Measurements from ENCODE around the gene EGFL8. TPM values are rescaled to one million over a fixed set of nuclear protein-coding genes. Genes with fewer than 3 reads are reported as not detected.

EGFL8 gene
- 0.73 to 2.2 TPM (median 1.5 TPM) in 5 replicates for total RNA-seq (2022; extraction: Qiagen RNA extraction; ENCODE audit: low read depth)

DNA sequence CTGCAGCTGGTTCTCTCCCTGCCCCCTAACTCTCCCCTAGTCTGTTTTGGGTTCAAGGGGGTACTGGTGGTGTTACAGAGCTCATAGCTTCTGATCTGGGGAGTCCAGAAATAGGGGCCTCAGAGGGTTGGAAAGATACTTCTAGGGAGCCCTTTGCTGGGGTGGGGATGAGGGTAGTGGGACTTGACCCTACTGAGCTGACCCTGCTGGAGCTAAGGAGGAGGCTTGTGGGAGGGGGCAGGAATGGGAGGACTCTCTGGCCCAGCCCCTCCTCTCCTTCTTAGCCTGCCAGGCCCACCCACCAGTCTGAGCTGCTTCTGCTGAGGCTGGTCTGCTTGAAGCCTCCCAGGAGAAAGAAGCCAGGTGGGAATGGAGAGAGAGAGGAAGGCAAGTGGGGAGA, at the start of gene EGFL8:
TSS of gene EGFL8 (plus strand) at position 301 of the 400 bp plus-strand sequence. CDS start 1,571 bp downstream, outside the sequence.

GRCh38 chr6:32127717-32128592, 36.4 kb upstream of the EGFL8 start, which contains the start of gene ATF6B:
ATF6B (minus strand) TSS chr6:32128246; CDS start chr6:32128207, 39 bp downstream.

DNA sequence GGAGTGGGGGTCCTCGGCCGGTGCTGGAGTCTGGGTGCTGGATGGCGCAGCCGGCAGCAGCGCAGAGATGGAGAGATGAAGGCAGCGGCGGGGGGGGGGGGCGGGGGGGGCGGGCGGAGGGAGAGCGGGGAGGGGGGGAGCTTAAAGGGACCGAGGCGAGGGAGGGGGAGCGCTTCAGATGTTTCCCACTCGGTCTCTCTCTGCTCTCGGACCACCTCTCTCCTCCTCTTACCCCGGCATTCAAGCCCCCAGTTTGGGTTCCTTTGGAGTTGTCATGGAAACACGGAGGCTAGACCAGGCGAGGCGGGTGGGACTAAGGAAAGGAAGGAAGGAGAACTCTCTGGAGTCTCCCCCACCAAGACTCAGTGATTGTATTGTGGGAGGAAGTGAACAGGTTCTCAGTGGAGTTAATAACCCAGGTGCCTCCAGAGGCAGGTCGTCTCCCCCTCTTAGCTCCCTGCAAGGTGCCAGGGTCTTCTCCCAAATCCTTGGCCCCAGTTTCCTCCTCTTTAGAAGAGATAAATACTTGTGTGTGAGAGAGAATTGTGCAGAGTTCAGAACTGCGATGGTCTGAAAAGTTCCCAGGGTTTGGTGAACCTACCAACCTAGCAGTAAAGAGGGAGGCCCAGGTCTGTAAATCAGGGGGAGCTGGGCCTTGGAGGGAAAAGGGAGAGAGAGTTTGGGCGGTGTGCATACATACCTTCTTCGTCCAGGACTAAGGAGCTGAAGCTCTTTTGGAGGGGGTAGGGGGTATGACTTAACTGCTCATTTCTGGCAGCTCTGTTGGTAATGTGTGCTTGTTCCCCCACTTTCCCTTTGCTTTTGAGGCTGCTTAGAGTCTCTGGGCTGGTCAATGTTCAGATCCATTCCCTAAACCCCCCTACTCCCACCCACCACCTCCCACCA, 12.3 kb upstream of the EGFL8 start, which contains the start of gene PRRT1:
TSS of gene PRRT1 (minus strand) at position 77 of the 906 bp plus-strand sequence. CDS start 112 bp downstream, outside the sequence.

GRCh38 chr6:32153564-32154513, 10.6 kb upstream of the EGFL8 start, which contains the start of gene PPT2:
PPT2 (plus strand) TSS chr6:32154141; CDS start chr6:32154595, 454 bp downstream.

GRCh38 chr6:32175711-32176475, 11.5 kb downstream of the EGFL8 start, which contains the start of gene AGPAT1:
AGPAT1 (minus strand) TSS chr6:32176084; CDS start chr6:32171496, 4,588 bp downstream.

DNA sequence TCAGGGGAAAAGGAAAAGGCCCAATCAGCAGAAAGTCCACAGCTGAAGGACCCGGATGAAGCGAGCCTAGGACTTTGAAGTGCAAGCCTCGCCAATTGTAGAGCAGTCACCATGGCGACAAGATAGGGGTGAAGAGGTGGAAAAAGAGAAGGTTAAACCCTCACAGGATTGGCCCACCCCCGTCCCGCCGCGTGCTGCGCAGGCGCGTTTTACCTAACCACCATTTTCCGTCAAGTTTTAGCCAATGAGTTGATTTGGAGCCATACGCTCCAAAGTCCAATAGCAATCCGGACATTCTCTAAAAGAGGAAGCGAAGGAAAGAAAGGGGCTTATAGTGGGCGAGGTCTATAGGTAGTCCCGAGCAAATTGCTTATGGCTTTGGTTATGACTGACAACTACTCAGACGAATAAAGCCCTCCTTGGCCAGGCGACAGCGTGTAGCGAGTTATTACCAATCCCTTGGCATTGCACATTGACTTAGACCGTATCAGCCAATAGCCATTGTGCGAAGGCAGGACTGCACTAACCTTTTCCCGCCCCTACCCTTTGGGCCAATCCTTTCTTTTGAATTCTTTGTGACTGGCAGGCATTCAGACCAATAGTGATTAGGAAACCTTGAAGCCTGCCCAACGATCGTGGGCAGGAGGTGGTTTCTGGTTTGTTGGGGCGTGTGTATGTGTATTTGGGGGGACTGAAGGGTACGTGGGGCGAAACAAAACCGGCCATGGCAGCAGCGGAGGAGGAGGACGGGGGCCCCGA, 13.6 kb downstream of the EGFL8 start, which contains the start of gene RNF5:
TSS of gene RNF5 (plus strand) at position 618 of the 759 bp plus-strand sequence. CDS start at position 725, 107 bp downstream.

GRCh38 chr6:32184084-32184640, 19.8 kb downstream of the EGFL8 start, which contains the start of gene AGER:
AGER (minus strand) TSS chr6:32184253; CDS start chr6:32184222, 31 bp downstream.

DNA sequence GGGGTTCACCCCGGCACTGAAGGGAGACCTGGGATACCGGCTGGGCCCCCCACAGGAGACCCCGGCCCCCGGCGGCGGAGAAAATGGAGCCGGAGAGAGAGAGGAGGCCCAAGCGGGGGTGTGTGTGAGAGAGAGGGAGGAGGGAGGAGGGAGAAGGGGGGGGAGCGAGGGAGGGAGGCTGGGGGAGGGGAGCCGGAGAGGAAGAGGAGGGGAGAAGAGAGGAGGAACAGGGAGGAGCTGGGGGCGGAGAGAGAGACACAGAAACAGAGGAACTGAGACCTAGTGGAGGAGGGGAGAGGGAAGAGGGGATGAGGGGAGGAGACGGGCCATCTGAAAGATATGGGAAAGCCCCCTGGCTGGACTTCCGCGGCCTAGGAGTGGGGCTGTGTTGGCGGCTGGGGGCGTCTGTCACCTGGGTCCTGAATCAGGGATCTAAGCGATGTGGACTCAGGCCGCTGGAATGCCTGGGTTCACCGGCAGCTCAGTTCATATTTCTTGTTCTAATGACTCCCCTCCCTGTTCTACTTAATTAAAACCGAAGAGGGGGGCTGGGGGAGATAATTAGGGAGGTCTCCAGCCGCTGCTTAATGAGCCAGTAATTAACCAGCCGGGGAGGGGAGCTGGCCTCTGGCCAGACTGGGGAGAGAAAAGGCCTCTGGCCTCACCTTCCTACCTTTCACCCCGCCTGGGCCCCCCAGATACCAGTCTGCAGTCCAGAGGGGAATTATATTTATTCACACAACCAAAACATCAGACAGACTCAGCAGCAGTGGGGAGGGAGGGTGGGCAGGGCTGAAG, 25.9 kb downstream of the EGFL8 start, which contains the start of gene PBX2:
TSS of gene PBX2 (minus strand) at position 149 of the 798 bp plus-strand sequence. CDS start 287 bp downstream, outside the sequence.

GRCh38 chr6:32192608-32193039, 28.2 kb downstream of the EGFL8 start, which contains the start of gene GPSM3:
GPSM3 (minus strand) TSS chr6:32192643; CDS start chr6:32192513, 130 bp downstream.

Other genes with a start within 250 kb of the EGFL8 start
- gene C2, start 236.9 kb upstream of the EGFL8 start, total RNA-seq (2022; extraction: Qiagen RNA extraction; ENCODE audit: low read depth) = 0.31 to 0.48 TPM (median 0.36 TPM) in 5 replicates
- gene CFB, start 218.5 kb upstream of the EGFL8 start, total RNA-seq (2022; extraction: Qiagen RNA extraction; ENCODE audit: low read depth) = 1.7 to 3.4 TPM (median 2.1 TPM) in 5 replicates
- 74.0 to 87.1 TPM (median 79.5 TPM) in 5 replicates for gene NELFE, start 205.6 kb upstream of the EGFL8 start, total RNA-seq (2022; extraction: Qiagen RNA extraction; ENCODE audit: low read depth)
- 22.6 to 27.8 TPM (median 24.2 TPM) in 5 replicates for gene SKIC2, start 205.4 kb upstream of the EGFL8 start, total RNA-seq (2022; extraction: Qiagen RNA extraction; ENCODE audit: low read depth)
- 11.1 to 12.8 TPM (median 12.1 TPM) in 5 replicates for gene DXO, start 192.5 kb upstream of the EGFL8 start, total RNA-seq (2022; extraction: Qiagen RNA extraction; ENCODE audit: low read depth)
- gene C4A, start 182.5 kb upstream of the EGFL8 start, total RNA-seq (2022; extraction: Qiagen RNA extraction; ENCODE audit: low read depth) = 1.00 to 1.6 TPM (median 1.2 TPM) in 5 replicates
- 0.72 to 1.2 TPM (median 0.84 TPM) in 5 replicates for gene C4B, start 149.8 kb upstream of the EGFL8 start, total RNA-seq (2022; extraction: Qiagen RNA extraction; ENCODE audit: low read depth)
- gene CYP21A2, start 126.2 kb upstream of the EGFL8 start, total RNA-seq (2022; extraction: Qiagen RNA extraction; ENCODE audit: low read depth) = 0.06 TPM in 1 of 5 replicates, not detected in the others
- gene TNXB, start 55.3 kb upstream of the EGFL8 start, total RNA-seq (2022; extraction: Qiagen RNA extraction; ENCODE audit: low read depth) = 0.38 to 1.0 TPM (median 0.69 TPM) in 5 replicates
- gene ATF6B, start 36.3 kb upstream of the EGFL8 start, total RNA-seq (2022; extraction: Qiagen RNA extraction; ENCODE audit: low read depth) = 28.7 to 38.6 TPM (median 35.4 TPM) in 5 replicates
- 7.2 to 9.2 TPM (median 8.4 TPM) in 5 replicates for gene FKBPL, start 34.3 kb upstream of the EGFL8 start, total RNA-seq (2022; extraction: Qiagen RNA extraction; ENCODE audit: low read depth)
- 0.58 to 0.95 TPM (median 0.74 TPM) in 5 replicates for gene PRRT1, start 12.7 kb upstream of the EGFL8 start, total RNA-seq (2022; extraction: Qiagen RNA extraction; ENCODE audit: low read depth)
- 8.4 to 10.4 TPM (median 8.8 TPM) in 5 replicates for gene PPT2, start 10.5 kb upstream of the EGFL8 start, total RNA-seq (2022; extraction: Qiagen RNA extraction; ENCODE audit: low read depth)
- 33.2 to 42.8 TPM (median 39.6 TPM) in 5 replicates for gene AGPAT1, start 11.5 kb downstream of the EGFL8 start, total RNA-seq (2022; extraction: Qiagen RNA extraction; ENCODE audit: low read depth)
- gene RNF5, start 13.8 kb downstream of the EGFL8 start, total RNA-seq (2022; extraction: Qiagen RNA extraction; ENCODE audit: low read depth) = 36.2 to 45.9 TPM (median 44.5 TPM) in 5 replicates
- gene AGER, start 19.7 kb downstream of the EGFL8 start, total RNA-seq (2022; extraction: Qiagen RNA extraction; ENCODE audit: low read depth) = 1.4 to 2.3 TPM (median 2.1 TPM) in 5 replicates
- gene PBX2, start 25.6 kb downstream of the EGFL8 start, total RNA-seq (2022; extraction: Qiagen RNA extraction; ENCODE audit: low read depth) = 17.0 to 21.1 TPM (median 18.5 TPM) in 5 replicates
- gene GPSM3, start 28.0 kb downstream of the EGFL8 start, total RNA-seq (2022; extraction: Qiagen RNA extraction; ENCODE audit: low read depth) = 0.24 to 0.55 TPM (median 0.34 TPM) in 5 replicates
- gene NOTCH4, start 59.5 kb downstream of the EGFL8 start, total RNA-seq (2022; extraction: Qiagen RNA extraction; ENCODE audit: low read depth) = 0.47 to 0.78 TPM (median 0.69 TPM) in 5 replicates
- not detected in 5 replicates for gene TSBP1, start 207.3 kb downstream of the EGFL8 start, total RNA-seq (2022; extraction: Qiagen RNA extraction; ENCODE audit: low read depth)
- gene BTNL2, start 242.6 kb downstream of the EGFL8 start, total RNA-seq (2022; extraction: Qiagen RNA extraction; ENCODE audit: low read depth) = not detected in 5 replicates